Measurements from ENCODE around the gene CIPC. TPM values are rescaled to one million over a fixed set of nuclear protein-coding genes. Genes with fewer than 3 reads are reported as not detected.

The CIPC gene
- total RNA-seq, 1 experiment from 2014 or later: 20.6 TPM

- no peak for ATAC-seq
- ChIA-PET POLR2A (no interaction called here), RAD21 (ENCODE audit: low non-redundant PET in 1 of 2, low total read pairs in 2 of 2, uncharacterized antibody in 2 of 2, unreplicated experiment in 2 of 2) (no interaction called here), CTCF (interaction anchor here (1.3 to 1.4 kb wide), 2 partner anchors 11 to 40 kb away, joined by 3 read pairs; no protein-coding TSS in a partner anchor)
- no peak overlapping the region for H3K27ac ChIP-seq (ENCODE audit: low read depth, low read length)
- H3K4me3 ChIP-seq (replicated peaks in 1 of 2; ENCODE audit: low read depth in 1 of 2, low read length in 2 of 2): no peak overlapping the region
- H3K9me3 ChIP-seq (ENCODE audit: control insufficient read depth in 1 of 2, insufficient read depth in 1 of 2, low read depth in 1 of 2, low read length in 2 of 2): no peaks in the 10 kb centered on the region
- intact Hi-C loops (cut with micrococcal nuclease): no loop called here
- no peaks in the 10 kb centered on the region for H3K4me1 ChIP-seq (ENCODE audit: control insufficient read depth in 1 of 2, insufficient read depth in 2 of 2, low read length in 2 of 2)
- H3K4me2 ChIP-seq (ENCODE audit: low read length): no peak overlapping the region
- H3K9me2 ChIP-seq (ENCODE audit: insufficient read depth): no peaks in the 10 kb centered on the region
- H4K20me1 ChIP-seq (ENCODE audit: insufficient read depth): no peaks in the 10 kb centered on the region
- no peak overlapping the region for H2AFZ ChIP-seq (ENCODE audit: low read depth, low read length, poor library complexity, severe bottlenecking)
- peaks cover 19 to 38% of the 10 kb centered on the region in 2 experiments; a peak in 3 of 4 replicates for H3K36me3 ChIP-seq (ENCODE audit: control insufficient read depth in 1 of 2, insufficient read depth in 2 of 2, low read length in 2 of 2)
- TF ChIP-seq CBX3 (IDR thresholded peaks at IDR 0.05; ENCODE audit: low read depth) (no peak), POLR2AphosphoS5 (IDR thresholded peaks at IDR 0.05; ENCODE audit: low read depth, low read length) (no peak), MAX (IDR thresholded peaks at IDR 0.05) (no peak), ATF3 (IDR thresholded peaks at IDR 0.05) (no peak), CEBPB (IDR thresholded peaks at IDR 0.05; ENCODE audit: low read depth) (no peak), SRF (IDR thresholded peaks at IDR 0.05; ENCODE audit: low read depth) (no peak), REST (IDR thresholded peaks at IDR 0.05; ENCODE audit: low read depth) (no peak), TCF7L2 (IDR thresholded peaks at IDR 0.05; ENCODE audit: borderline replicate concordance, extremely low read depth, insufficient read depth, insufficient read length) (no peak)
- DNase-seq (ENCODE audit: low read depth, low spot score): no peak
- no peak overlapping the region for H3K9ac ChIP-seq (ENCODE audit: low read length)
- BruUV-seq (replicated peaks): no TSS peak
- H3K79me2 ChIP-seq (ENCODE audit: insufficient read depth, low read length): peaks cover 7% of the 10 kb centered on the region; the same call in 1 of the 2 replicates
- H3K27me3 ChIP-seq (ENCODE audit: insufficient read depth, low read length): no peaks in the 10 kb centered on the region
Measured at GRCh38 chr14:77111021-77111420, 13.0 kb downstream of the CIPC start.
